GM23338 (cell line): ENCODE data around the gene DCAF11. TPM values are rescaled to one million over a fixed set of nuclear protein-coding genes. Genes with fewer than 3 reads are reported as not detected.

Source experiments
- ATAC-seq: fragments of 200-7000 bp; cut with Tn5 transposase; 3 replicates; pipeline ENCODE4 v1.9.1; 2020
- DNase-seq: peaks from one replicate; pipeline ENCODE4 v3.0.0-alpha.2; 2015; ENCODE audit warnings: low spot score
- H2AFZ ChIP-seq: fragments of 200-600 bp; sonication (generic); 2 replicates; pipeline ENCODE4 v1.8.0; 2016; ENCODE audit warnings: antibody characterized with exemption, mild to moderate bottlenecking, moderate library complexity
- H3F3A ChIP-seq: fragments of 200-600 bp; sonication (generic); replicated peaks from 2 replicates; pipeline ENCODE4 v1.8.0; 2017; ENCODE audit warnings: antibody characterized with exemption, mixed run types, low read depth
- H3K27ac ChIP-seq: fragments of 200-600 bp; sonication (generic); 2 replicates; pipeline ENCODE4 v1.6.1; 2016; ENCODE audit warnings: low read depth
- H3K27me3 ChIP-seq: fragments of 200-600 bp; sonication (generic); 2 replicates; pipeline ENCODE4 v1.8.0; 2016; ENCODE audit warnings: mild to moderate bottlenecking, mixed run types, moderate library complexity; ENCODE audit not compliant: insufficient read depth
- H3K36me3 ChIP-seq: fragments of 200-600 bp; sonication (generic); 2 replicates; pipeline ENCODE4 v1.8.0; 2016; ENCODE audit warnings: mild to moderate bottlenecking; ENCODE audit not compliant: insufficient read depth
- H3K4me1 ChIP-seq: fragments of 200-600 bp; sonication (generic); 2 replicates; pipeline ENCODE4 v1.8.0; 2016; ENCODE audit warnings: mild to moderate bottlenecking, moderate library complexity; ENCODE audit not compliant: insufficient read depth
- H3K4me2 ChIP-seq: fragments of 200-600 bp; sonication (generic); 2 replicates; pipeline ENCODE4 v1.7.1; 2017; ENCODE audit warnings: mixed run types
- H3K4me3 ChIP-seq: fragments of 200-600 bp; sonication (generic); 2 replicates; pipeline ENCODE4 v1.6.1; 2016; ENCODE audit warnings: mixed run types
- H3K79me2 ChIP-seq: fragments of 200-600 bp; sonication (generic); replicated peaks from 2 replicates; pipeline ENCODE4 v1.8.0; 2017; ENCODE audit warnings: mild to moderate bottlenecking; ENCODE audit not compliant: insufficient read depth
- H3K9me2 ChIP-seq: fragments of 200-600 bp; sonication (generic); 2 replicates; pipeline ENCODE4 v1.8.0; 2017; ENCODE audit not compliant: insufficient read depth
- H4K20me1 ChIP-seq: fragments of 200-600 bp; sonication (generic); replicated peaks from 2 replicates; pipeline ENCODE4 v1.8.0; 2017; ENCODE audit warnings: mild to moderate bottlenecking; ENCODE audit not compliant: insufficient read depth
- H3K27ac Mint-ChIP-seq: 2 replicates; pipeline ENCODE4 v1.8.0; 2020; ENCODE audit warnings: inconsistent platforms, mild to moderate bottlenecking, moderate library complexity, mixed read lengths
- H3K27me3 Mint-ChIP-seq: 3 replicates; pipeline ENCODE4 v1.8.0; 2022; ENCODE audit warnings: low read depth, mild to moderate bottlenecking, moderate library complexity, mixed read lengths, inconsistent platforms; ENCODE audit not compliant: insufficient read depth, poor library complexity
- H3K36me3 Mint-ChIP-seq: 3 replicates; pipeline ENCODE4 v1.8.0; 2021; ENCODE audit warnings: low read depth, mild to moderate bottlenecking, inconsistent platforms, moderate library complexity, mixed read lengths
- H3K4me1 Mint-ChIP-seq: 3 replicates; pipeline ENCODE4 v1.8.0; 2020; ENCODE audit warnings: mild to moderate bottlenecking, inconsistent platforms, mixed read lengths
- H3K4me3 Mint-ChIP-seq: 3 replicates; pipeline ENCODE4 v1.8.0; 2021; ENCODE audit warnings: moderate library complexity, mild to moderate bottlenecking, inconsistent platforms, mixed read lengths
- H3K9me3 Mint-ChIP-seq: 3 replicates; pipeline ENCODE4 v1.8.0; 2020; ENCODE audit warnings: moderate library complexity, mild to moderate bottlenecking, inconsistent platforms, mixed read lengths
- CREB1 ChIP-seq: fragments of 250-450 bp; sonication (Bioruptor Pico); IDR thresholded peaks from 2 replicates; pipeline ENCODE4 v1.5.0; 2020; ENCODE audit warnings: low read depth, mild to moderate bottlenecking, moderate library complexity
- EZH2 ChIP-seq: fragments of 200-600 bp; sonication (generic); IDR thresholded peaks from one replicate; pipeline ENCODE4 v1.8.0; 2017; ENCODE audit warnings: antibody characterized with exemption, mild to moderate bottlenecking, low read depth; ENCODE audit not compliant: unreplicated experiment
- JUNB ChIP-seq: IDR thresholded peaks from one replicate; pipeline ENCODE4 v1.6.1; 2016; ENCODE audit warnings: antibody characterized with exemption; ENCODE audit not compliant: unreplicated experiment
- POLR2AphosphoS5 ChIP-seq: IDR thresholded peaks from 2 replicates; pipeline ENCODE4 v1.6.1; 2016; ENCODE audit warnings: antibody characterized with exemption, low read depth
- STAT1 ChIP-seq: IDR thresholded peaks from one replicate; pipeline ENCODE4 v1.6.1; 2016; ENCODE audit warnings: antibody characterized with exemption; ENCODE audit not compliant: unreplicated experiment
- ZNF114 ChIP-seq: fragments of 250-450 bp; sonication (Bioruptor Pico); IDR thresholded peaks from 2 replicates; pipeline ENCODE4 v1.5.0; 2020; ENCODE audit warnings: mild to moderate bottlenecking, moderate library complexity
- ZNF331 ChIP-seq: fragments of 250-450 bp; sonication (Bioruptor Pico); IDR thresholded peaks from 2 replicates; pipeline ENCODE4 v1.5.0; 2020; ENCODE audit warnings: low read depth, mild to moderate bottlenecking, moderate library complexity
- polyA plus RNA-seq: library from polyadenylated mRNA; unstranded; fragments of >200 nt; fragmentation: Nextera tagmentation; extraction: Ambion mirVana; gene quantifications from 2 replicates; pipeline ENCODE4 v1.2.1, GENCODE V29; 2016
- total RNA-seq: library from RNA; depleted of rRNA; stranded (reverse); fragments of >200 nt; shearing (Covaris generic); gene quantifications from 2 replicates; pipeline ENCODE4 v1.2.3, GENCODE V29; 2014
- TF ChIP-seq, protein P1 (sequence below): IDR thresholded peaks from one replicate; pipeline ENCODE4 v1.6.1; 2018; ENCODE audit warnings: antibody characterized with exemption; ENCODE audit not compliant: unreplicated experiment
- TF ChIP-seq, protein P2 (sequence below), 2 experiments: fragments of 200-600 bp in 1 of 2; sonication (generic) in 1 of 2; conservative IDR thresholded peaks; 2 replicates each; pipeline versions ENCODE4 v1.5.1 to v1.6.1; 2016 to 2017; ENCODE audit warnings: antibody characterized with exemption in 2 of 2, low read depth in 2 of 2, mild to moderate bottlenecking in 2 of 2, moderate library complexity in 1 of 2
- TF ChIP-seq, protein P3 (sequence below): IDR thresholded peaks from 2 replicates; pipeline ENCODE4 v1.6.1; 2016; ENCODE audit warnings: antibody characterized with exemption

DCAF11 gene
- total and polyA plus RNA-seq, 2 experiments from 2014 or later: 18.6 to 93.2 TPM

DNA sequence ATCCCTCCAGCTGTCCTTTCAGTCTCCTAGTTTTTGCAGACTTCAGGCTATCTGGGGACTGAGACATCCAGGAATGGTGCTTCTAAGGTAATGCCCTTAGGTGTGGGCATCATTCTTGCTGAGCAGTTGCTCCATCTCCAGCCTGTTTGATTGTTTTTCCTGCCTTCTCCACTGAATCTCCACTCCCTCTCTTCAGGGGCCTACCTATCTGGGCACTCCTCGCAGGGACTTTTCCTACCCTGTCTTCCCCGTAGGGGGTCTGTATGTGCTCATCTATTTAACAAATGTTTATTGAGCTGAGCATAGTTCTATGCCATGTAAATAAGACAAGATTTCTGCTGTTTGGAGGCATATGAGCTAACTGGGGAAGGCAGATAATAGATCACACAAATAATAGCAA is 18.4 kb downstream of the DCAF11 start:
- Histone ChIP-seq H3K27me3 (no peaks in the 10 kb centered on the region), H4K20me1 (no peaks in the 10 kb centered on the region), H3K36me3 (0 out of 2 replicates have a peak, but pooled peaks cover 4% of the 10 kb centered on the region), H3F3A (peaks cover 22% of the 10 kb centered on the region), H3K4me1 (peaks cover 17% of the 10 kb centered on the region), H3K4me2 (no peak overlapping the region), H3K4me3 (no peak overlapping the region), H3K27ac (no peak overlapping the region), H3K79me2 (no peaks in the 10 kb centered on the region), H2AFZ (no peak overlapping the region), H3K9me2 (no peaks in the 10 kb centered on the region)
- Mint-ChIP-seq H3K9me3 (no peaks in the 10 kb centered on the region), H3K4me1 (peaks cover 27% of the 10 kb centered on the region), H3K27me3 (peaks cover 14% of the 10 kb centered on the region), H3K4me3 (no peak overlapping the region; the same call in 2 of the 3 replicates), H3K36me3 (peaks cover 8% of the 10 kb centered on the region), H3K27ac (no peak overlapping the region)
- no peak for ATAC-seq
- no peak for TF ChIP-seq JUNB
- DNase-seq: no peak

DNA sequence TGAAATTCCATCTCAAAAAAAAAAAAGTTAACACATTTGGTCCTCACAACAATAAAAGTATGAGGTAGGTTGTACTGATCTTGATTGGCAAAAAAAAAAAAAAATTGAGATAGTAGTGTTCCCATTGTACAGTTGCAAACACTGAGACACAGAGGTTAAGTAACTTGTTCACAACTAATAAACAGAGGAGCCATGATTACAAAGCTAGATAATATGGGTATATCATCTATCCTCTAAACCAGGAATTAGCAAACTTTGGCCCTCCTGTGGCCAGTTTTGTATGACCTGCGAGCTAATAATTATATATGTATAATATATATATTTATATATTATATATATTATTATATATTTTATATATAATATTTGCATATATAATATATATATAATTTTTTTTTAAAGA is 19.2 kb downstream of the DCAF11 start:
- Histone ChIP-seq H3K27ac (no peak overlapping the region), H3K4me3 (no peak overlapping the region), H4K20me1 (no peaks in the 10 kb centered on the region), H3K4me1 (peaks cover 17% of the 10 kb centered on the region), H2AFZ (no peak overlapping the region), H3K27me3 (no peaks in the 10 kb centered on the region), H3K79me2 (0 out of 2 replicates have a peak, but pooled peaks cover under 1% of the 10 kb centered on the region), H3F3A (peaks cover 27% of the 10 kb centered on the region), H3K9me2 (no peaks in the 10 kb centered on the region), H3K36me3 (0 out of 2 replicates have a peak, but pooled peaks cover 6% of the 10 kb centered on the region), H3K4me2 (no peak overlapping the region)
- DNase-seq: no peak
- Mint-ChIP-seq H3K4me3 (no peak overlapping the region), H3K27ac (no peak overlapping the region), H3K9me3 (no peaks in the 10 kb centered on the region), H3K36me3 (peaks cover 15% of the 10 kb centered on the region), H3K27me3 (peaks cover 14% of the 10 kb centered on the region), H3K4me1 (peaks cover 32% of the 10 kb centered on the region)
- ATAC-seq: no peak
- TF ChIP-seq, protein P1, sequence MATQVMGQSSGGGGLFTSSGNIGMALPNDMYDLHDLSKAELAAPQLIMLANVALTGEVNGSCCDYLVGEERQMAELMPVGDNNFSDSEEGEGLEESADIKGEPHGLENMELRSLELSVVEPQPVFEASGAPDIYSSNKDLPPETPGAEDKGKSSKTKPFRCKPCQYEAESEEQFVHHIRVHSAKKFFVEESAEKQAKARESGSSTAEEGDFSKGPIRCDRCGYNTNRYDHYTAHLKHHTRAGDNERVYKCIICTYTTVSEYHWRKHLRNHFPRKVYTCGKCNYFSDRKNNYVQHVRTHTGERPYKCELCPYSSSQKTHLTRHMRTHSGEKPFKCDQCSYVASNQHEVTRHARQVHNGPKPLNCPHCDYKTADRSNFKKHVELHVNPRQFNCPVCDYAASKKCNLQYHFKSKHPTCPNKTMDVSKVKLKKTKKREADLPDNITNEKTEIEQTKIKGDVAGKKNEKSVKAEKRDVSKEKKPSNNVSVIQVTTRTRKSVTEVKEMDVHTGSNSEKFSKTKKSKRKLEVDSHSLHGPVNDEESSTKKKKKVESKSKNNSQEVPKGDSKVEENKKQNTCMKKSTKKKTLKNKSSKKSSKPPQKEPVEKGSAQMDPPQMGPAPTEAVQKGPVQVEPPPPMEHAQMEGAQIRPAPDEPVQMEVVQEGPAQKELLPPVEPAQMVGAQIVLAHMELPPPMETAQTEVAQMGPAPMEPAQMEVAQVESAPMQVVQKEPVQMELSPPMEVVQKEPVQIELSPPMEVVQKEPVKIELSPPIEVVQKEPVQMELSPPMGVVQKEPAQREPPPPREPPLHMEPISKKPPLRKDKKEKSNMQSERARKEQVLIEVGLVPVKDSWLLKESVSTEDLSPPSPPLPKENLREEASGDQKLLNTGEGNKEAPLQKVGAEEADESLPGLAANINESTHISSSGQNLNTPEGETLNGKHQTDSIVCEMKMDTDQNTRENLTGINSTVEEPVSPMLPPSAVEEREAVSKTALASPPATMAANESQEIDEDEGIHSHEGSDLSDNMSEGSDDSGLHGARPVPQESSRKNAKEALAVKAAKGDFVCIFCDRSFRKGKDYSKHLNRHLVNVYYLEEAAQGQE: no peak
- no peak for TF ChIP-seq ZNF331 (CRISPR knock-in tag)
- TF ChIP-seq CREB1 (CRISPR knock-in tag): no peak
- TF ChIP-seq, protein P2, sequence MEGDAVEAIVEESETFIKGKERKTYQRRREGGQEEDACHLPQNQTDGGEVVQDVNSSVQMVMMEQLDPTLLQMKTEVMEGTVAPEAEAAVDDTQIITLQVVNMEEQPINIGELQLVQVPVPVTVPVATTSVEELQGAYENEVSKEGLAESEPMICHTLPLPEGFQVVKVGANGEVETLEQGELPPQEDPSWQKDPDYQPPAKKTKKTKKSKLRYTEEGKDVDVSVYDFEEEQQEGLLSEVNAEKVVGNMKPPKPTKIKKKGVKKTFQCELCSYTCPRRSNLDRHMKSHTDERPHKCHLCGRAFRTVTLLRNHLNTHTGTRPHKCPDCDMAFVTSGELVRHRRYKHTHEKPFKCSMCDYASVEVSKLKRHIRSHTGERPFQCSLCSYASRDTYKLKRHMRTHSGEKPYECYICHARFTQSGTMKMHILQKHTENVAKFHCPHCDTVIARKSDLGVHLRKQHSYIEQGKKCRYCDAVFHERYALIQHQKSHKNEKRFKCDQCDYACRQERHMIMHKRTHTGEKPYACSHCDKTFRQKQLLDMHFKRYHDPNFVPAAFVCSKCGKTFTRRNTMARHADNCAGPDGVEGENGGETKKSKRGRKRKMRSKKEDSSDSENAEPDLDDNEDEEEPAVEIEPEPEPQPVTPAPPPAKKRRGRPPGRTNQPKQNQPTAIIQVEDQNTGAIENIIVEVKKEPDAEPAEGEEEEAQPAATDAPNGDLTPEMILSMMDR (conservative IDR thresholded peaks at IDR 0.05; ENCODE audit: low read depth in 2 of 2): no peak
- no peak for TF ChIP-seq EZH2
- TF ChIP-seq, protein P3, sequence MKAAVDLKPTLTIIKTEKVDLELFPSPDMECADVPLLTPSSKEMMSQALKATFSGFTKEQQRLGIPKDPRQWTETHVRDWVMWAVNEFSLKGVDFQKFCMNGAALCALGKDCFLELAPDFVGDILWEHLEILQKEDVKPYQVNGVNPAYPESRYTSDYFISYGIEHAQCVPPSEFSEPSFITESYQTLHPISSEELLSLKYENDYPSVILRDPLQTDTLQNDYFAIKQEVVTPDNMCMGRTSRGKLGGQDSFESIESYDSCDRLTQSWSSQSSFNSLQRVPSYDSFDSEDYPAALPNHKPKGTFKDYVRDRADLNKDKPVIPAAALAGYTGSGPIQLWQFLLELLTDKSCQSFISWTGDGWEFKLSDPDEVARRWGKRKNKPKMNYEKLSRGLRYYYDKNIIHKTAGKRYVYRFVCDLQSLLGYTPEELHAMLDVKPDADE: no peak
- TF ChIP-seq ZNF114 (CRISPR knock-in tag): no peak
- TF ChIP-seq STAT1: no peak
- no peak for TF ChIP-seq POLR2AphosphoS5
